SU-DHL-6 (cell line): ENCODE results near the gene COA8.

Source experiments
- H2AFZ ChIP-seq: fragments of 200-600 bp; sonication (generic); 2 replicates; pipeline ENCODE4 v1.6.1; 2014; ENCODE audit warnings: low read depth, mild to moderate bottlenecking, moderate library complexity, mixed read lengths, antibody characterized with exemption, low read length; ENCODE audit not compliant: severe bottlenecking
- H3F3A ChIP-seq: fragments of 200-600 bp; shearing (Covaris generic); 2 replicates; pipeline ENCODE4 v1.6.0; 2016; ENCODE audit warnings: antibody characterized with exemption, mild to moderate bottlenecking; ENCODE audit not compliant: insufficient read depth
- H3K27ac ChIP-seq: fragments of 200-600 bp; sonication (generic); 2 replicates; pipeline ENCODE4 v1.5.1; 2016; ENCODE audit warnings: low read depth, mild to moderate bottlenecking, low read length, moderate library complexity, mixed read lengths
- H3K27me3 ChIP-seq: fragments of 200-600 bp; sonication (generic), shearing (Covaris generic); 2 replicates; pipeline ENCODE4 v1.6.0; 2014; ENCODE audit warnings: mild to moderate bottlenecking, low read length
- H3K36me3 ChIP-seq: fragments of 200-600 bp; sonication (generic); 2 replicates; pipeline ENCODE4 v1.6.1; 2014; ENCODE audit warnings: mild to moderate bottlenecking, low read length, mixed read lengths
- H3K4me2 ChIP-seq: fragments of 300-600, 200-600 bp; shearing (Covaris generic), sonication (generic); 2 replicates; pipeline ENCODE4 v1.6.0; 2014; ENCODE audit warnings: low read length, low read depth, mild to moderate bottlenecking; ENCODE audit not compliant: poor library complexity, severe bottlenecking
- H3K4me3 ChIP-seq: fragments of 200-600 bp; sonication (generic); 2 replicates; pipeline ENCODE4 v1.5.1; 2014; ENCODE audit warnings: antibody characterized with exemption, low read length, mild to moderate bottlenecking, mixed read lengths; ENCODE audit not compliant: insufficient read depth, poor library complexity, severe bottlenecking
- H3K79me2 ChIP-seq: fragments of 200-600 bp; sonication (generic); 2 replicates; pipeline ENCODE4 v1.6.1; 2014; ENCODE audit warnings: mild to moderate bottlenecking, low read length, moderate library complexity; ENCODE audit not compliant: insufficient read depth
- H3K9ac ChIP-seq: fragments of 200-600 bp; sonication (generic); 2 replicates; pipeline ENCODE4 v1.7.0; 2014; ENCODE audit warnings: mild to moderate bottlenecking, low read length
- H3K9me2 ChIP-seq: fragments of 200-600 bp; sonication (generic); replicated peaks from 2 replicates; pipeline ENCODE4 v1.6.1; 2014; ENCODE audit warnings: low read length; ENCODE audit not compliant: insufficient read depth
- H3K9me3 ChIP-seq: fragments of 200-600 bp; sonication (generic); 2 replicates; pipeline ENCODE4 v1.6.1; 2014; ENCODE audit warnings: low read length, mixed read lengths; ENCODE audit not compliant: insufficient read depth
- H4K20me1 ChIP-seq: fragments of 200-600 bp; sonication (generic); 2 replicates; pipeline ENCODE4 v1.6.1; 2014; ENCODE audit warnings: low read depth, mild to moderate bottlenecking, antibody characterized with exemption, low read length, moderate library complexity, mixed read lengths
- CTCF ChIP-seq: fragments of 200-600 bp; sonication (generic); IDR thresholded peaks from one replicate; pipeline ENCODE4 v1.5.1; 2017; ENCODE audit warnings: antibody characterized with exemption, mild to moderate bottlenecking, low read length, moderate library complexity; ENCODE audit not compliant: insufficient read depth, poor library complexity, severe bottlenecking
- EZH2phosphoT487 ChIP-seq: fragments of 200-600 bp; sonication (generic), shearing (Covaris generic); conservative IDR thresholded peaks from 2 replicates; pipeline ENCODE4 v1.6.1; 2018; ENCODE audit warnings: mild to moderate bottlenecking, antibody characterized with exemption, low read length, moderate library complexity, mixed read lengths

COA8 gene

DNA sequence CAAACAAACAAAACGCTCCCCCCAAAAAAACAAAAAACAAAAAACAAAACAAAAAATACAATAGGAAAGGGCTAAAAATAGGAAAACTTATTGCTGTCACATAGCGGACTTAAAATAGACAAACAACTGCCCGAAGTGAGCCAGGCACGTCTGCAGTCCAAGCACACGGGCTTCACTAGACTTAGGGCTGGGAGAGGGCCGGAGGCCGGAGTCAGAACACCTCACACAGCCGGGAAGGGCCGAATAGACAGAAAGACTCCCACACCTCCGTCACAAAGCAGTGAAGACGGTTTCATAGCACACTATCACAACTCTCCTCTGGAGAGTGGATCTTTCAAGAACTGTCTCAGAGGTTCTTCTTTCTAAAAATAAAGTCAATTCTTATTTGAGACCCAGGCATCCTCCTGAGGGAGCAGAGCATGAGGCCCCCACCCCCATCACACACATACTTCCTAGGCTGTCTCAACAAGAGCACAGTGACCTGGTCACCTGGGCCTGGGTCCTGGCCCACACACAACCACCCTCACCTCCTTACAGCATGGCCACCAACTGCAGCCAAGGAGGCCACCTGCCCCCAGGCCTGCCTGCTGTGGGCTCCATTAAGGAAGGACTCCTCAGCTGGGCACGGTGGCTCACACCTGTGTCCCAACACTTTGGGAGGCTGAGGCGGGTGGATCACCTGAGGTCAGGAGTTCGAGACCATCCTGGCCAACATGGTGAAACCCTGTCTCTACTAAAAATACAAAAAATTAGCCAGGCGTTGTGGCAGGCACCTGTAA lies 7.0 kb upstream of the COA8 start:
- Histone ChIP-seq H3K36me3 (peaks cover 13% of the 10 kb centered on the region), H3K4me3 (no peak overlapping the region), H3F3A (peaks cover 13% of the 10 kb centered on the region; the same call in 1 of the 2 replicates), H2AFZ (no peak overlapping the region), H4K20me1 (peaks cover 14% of the 10 kb centered on the region; the same call in 1 of the 2 replicates), H3K9me3 (no peaks in the 10 kb centered on the region), H3K27me3 (no peaks in the 10 kb centered on the region), H3K9me2 (no peaks in the 10 kb centered on the region), H3K27ac (no peak overlapping the region), H3K4me2 (no peak overlapping the region), H3K9ac (no peak overlapping the region), H3K79me2 (peaks cover 45% of the 10 kb centered on the region)
- TF ChIP-seq EZH2phosphoT487, result no peak
- no peak for TF ChIP-seq CTCF

DNA sequence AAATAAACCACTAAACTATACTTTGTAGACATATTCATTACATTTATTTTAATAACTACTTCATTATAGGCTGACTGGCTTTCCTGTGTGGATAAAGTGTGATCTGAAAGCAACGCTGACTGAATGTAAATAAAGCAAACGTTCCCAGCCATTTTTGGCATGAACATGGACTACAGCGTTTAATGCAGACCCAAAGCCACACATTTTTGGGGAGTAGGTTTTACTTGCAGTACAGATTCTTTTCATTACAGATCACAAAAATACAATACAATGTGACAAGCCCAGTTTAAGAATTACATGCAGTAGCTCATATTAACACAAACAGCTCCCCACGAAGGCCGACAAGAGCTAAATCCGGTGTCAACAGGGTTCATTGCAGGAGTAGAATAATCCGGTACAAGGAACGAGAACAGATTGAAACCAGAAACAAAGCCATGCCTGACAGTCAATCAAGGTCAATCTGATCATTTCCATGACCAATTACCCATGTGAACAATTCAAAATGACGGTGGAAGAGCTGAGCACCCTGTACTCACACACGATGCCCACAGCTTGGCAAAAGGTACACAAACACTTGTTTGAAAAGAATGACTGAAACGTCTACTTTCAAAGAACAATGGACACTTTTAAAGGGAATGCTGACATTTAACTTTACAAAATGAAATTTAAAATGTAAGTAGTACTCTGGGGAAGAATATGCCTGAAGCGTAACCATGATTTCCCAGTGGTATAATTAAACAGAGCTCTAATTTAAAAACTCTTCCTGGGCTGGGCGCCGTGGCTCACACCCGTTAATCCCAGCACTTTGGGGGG lies 5.6 kb upstream of the COA8 start:
- peaks cover 19% of the 10 kb centered on the region; the same call in 1 of the 2 replicates for H4K20me1 ChIP-seq
- no peak overlapping the region for H3K4me3 ChIP-seq
- no peak for TF ChIP-seq CTCF
- no peak for TF ChIP-seq EZH2phosphoT487
- H3K9ac ChIP-seq, result no peak overlapping the region
- no peaks in the 10 kb centered on the region for H3K9me3 ChIP-seq
- peaks cover 13% of the 10 kb centered on the region; the same call in 1 of the 2 replicates for H3F3A ChIP-seq
- H3K79me2 ChIP-seq, result peaks cover 59% of the 10 kb centered on the region
- H3K9me2 ChIP-seq, result no peaks in the 10 kb centered on the region
- H3K36me3 ChIP-seq, result peaks cover 13% of the 10 kb centered on the region
- no peak overlapping the region for H3K27ac ChIP-seq
- no peak overlapping the region for H2AFZ ChIP-seq
- H3K27me3 ChIP-seq, result no peaks in the 10 kb centered on the region
- H3K4me2 ChIP-seq, result no peak overlapping the region

- Histone ChIP-seq H3K27ac (no peak overlapping the region), H3K4me2 (no peak overlapping the region), H4K20me1 (peaks cover 19% of the 10 kb centered on the region; the same call in 1 of the 2 replicates)
These were observed 4.5 kb upstream of the COA8 start for GRCh38 chr14:103558071-103558882.

More at GRCh38 chr14:103558071-103558882, 4.5 kb upstream of the COA8 start:
- no peaks in the 10 kb centered on the region for H3K27me3 ChIP-seq
- H3K79me2 ChIP-seq, result peaks cover 64% of the 10 kb centered on the region
- no peak overlapping the region for H2AFZ ChIP-seq
- no peaks in the 10 kb centered on the region for H3K9me3 ChIP-seq
- TF ChIP-seq CTCF (no peak), EZH2phosphoT487 (no peak)
- H3F3A ChIP-seq, result peaks cover 13% of the 10 kb centered on the region; the same call in 1 of the 2 replicates
- H3K9me2 ChIP-seq, result no peaks in the 10 kb centered on the region
- H3K36me3 ChIP-seq, result peaks cover 13% of the 10 kb centered on the region
- H3K4me3 ChIP-seq, result no peak overlapping the region
- no peak overlapping the region for H3K9ac ChIP-seq
